ENCODE measurements around the gene PEAR1.

Gene PEAR1

DNA sequence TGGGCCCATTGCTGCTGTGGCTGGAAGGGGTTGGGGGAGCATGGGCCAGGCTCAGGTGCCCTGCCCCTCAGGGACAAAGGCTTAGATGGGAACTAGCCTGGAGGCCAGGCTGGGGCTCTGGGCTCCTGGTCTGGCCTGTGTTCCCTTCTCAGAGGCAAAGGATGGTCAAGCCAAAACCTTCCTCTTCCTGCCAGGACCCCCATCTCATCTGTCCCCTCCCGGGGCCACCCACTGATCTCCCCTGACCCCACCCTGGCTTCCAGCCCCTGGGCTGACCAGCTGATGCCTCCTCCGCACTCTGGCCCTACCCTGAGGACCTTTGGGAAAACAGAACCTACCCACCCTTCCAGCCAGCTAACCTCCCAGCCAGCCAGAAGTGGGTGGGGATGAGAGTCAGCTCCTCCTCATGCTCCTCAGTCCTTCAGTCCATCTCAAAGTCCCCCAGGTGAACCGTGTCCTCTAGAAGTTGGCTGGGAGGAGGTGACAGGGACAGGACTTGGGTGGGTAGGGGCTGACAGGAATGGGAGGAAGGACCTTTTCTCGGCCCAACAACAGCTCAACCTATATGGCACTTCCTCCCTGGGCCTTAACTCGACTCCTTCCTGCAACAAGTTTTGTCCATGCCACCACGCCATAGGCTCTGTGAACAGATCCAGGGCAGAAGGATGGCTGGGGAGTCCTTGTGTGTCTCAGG, 7.5 kb downstream of the PEAR1 start:
- DNase-seq (ENCODE audit: low spot score), result no peak

DNA sequence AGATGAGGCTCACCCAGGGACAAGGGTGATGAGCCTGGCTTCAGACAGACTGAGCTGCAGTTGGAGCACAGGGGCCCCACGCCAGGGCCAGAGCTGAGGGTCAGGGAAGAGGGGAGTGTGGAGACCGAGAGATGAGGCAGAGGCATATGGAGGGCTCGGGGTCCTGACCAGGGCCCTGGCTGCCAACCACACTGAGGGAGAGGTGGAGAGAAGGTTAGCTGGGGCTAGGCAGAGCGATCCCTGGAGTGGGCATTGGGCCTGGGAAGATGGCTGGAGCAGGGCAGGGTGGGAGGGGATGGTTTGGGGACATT, 8.0 kb downstream of the PEAR1 start:
- no peak for DNase-seq (ENCODE audit: low spot score)

DNA sequence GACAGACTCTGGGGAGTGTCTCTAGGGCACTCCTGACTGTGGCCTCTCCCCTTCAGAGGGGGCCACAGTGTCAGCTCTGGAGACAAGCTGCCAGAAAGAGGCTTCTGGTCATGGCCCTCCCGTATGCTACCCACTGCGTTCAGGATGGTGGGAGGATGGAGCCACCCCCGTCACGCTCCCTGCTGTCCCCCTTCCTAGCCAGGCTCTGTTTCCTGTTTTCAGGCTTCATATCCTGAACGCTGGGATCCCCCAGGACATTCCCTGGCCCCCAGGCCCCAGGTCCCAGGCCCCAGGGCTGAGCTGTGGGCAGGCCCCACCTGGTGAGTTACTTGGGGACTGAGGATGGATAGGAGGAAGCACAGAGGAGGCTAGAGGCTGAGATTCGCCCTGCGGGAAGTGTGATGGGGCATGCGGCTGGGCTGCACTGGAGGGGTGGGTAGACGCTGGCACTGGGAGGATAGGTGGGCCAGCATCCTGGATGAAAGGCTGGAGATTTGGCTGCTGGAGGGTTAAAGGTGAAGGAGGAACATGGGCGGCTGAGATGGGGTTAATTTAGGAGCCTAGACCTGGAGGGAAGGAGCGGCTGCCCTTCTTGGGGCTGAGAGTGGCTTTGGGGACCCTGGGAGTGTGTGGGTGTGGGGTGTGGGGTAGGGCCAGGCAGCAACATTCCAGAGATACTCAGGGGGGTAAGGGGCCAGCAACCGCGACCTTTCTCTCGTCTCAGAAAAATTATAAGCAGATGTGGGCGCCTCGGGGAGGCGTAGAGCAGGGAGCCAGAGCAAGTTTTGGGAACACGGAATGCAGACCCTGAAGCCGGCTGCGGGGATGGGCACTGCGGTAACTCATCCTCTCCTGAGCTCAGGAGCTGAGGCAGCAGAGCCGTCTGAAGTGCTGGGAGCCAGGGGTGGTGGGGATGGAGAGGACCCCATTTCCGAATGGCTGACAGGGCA, 8.7 kb downstream of the PEAR1 start:
- DNase-seq (ENCODE audit: low spot score), result no peak

DNA sequence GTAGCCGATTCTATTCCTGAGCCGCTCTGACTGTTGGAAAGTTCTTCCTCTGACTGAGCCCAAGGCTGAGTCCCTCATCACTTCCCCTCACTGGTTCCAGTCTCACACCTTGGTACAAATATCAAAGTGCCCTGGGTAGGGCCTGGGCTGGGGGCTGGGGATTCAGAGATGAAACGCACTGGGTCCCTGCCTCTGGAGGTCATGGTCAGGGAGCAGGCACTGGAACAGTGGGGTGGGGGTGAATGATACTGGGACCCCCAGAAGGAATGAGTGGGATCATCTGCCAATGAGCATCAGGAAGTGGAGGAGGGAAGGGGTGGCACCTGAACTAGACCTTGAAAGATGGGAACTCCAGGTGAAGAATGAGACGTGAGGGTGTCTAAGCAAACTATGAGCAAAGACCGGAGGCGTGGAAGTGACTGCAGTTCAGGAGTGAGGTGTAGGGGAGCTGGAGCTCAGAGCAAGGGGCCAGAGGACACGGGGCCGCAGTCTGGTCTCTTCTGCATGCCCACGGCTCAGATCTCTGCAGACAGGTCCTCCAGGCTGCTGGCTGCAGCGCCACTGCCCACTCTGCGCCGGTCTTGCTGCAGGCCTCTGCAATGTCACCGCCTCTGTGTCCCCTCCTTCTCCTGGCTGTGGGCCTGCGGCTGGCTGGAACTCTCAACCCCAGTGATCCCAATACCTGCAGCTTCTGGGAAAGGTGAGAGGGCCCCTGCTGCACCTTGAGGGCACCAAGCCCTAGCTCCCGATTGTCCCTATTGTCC, 10.0 kb downstream of the PEAR1 start:
- DNase-seq (ENCODE audit: low spot score), result no peak

DNA sequence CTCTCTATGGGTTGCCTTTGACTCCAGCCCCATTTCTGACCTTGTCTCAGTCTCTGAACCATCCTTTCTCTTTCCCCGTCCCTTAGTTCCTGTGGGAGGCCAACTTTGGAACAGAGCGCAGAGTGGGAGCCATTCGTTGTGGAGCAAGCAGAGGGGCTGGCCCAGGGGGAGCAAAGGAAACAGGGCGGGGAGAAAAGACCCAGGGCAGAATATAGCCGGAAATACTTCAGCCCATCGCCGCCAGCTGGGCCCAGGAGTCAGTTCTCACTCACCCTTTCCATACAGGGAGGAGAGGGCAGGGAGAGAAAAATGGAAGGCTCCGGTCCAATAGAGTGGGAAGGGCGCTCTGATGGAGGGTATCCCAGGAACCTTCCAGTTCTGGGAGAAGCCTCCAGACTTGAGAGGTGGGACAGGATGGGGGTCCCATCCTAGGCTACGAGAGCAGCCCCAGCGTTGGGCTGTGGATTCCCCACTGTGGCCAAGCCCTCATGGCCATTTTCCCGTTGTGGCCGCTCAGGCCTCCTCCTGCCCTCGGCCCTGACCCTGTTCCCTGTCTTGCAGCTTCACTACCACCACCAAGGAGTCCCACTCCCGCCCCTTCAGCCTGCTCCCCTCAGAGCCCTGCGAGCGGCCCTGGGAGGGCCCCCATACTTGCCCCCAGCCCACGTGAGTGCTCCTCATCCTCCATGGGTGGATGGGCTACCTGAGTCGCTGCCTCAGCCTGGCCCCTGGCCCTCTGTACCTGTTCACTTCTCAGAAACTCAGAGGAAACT, 10.9 kb downstream of the PEAR1 start:
- no peak for DNase-seq (ENCODE audit: low spot score)

DNA sequence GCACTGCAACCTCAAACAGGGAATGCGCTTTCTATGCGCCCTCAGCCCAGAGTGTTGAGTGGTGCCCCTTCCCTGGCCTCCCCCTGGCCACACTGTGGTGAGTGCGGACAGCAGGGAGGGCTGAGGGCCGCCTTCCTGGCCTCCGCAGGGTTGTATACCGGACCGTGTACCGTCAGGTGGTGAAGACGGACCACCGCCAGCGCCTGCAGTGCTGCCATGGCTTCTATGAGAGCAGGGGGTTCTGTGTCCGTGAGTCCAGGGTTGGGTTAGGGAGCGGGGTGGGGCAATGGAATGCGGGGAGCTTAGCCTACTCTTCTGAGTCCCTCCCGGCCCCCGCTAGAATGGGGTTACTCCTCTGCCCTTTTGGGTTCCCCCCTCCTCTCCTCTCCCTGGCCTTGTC, 11.7 kb downstream of the PEAR1 start:
- no peak for DNase-seq (ENCODE audit: low spot score)

DNA sequence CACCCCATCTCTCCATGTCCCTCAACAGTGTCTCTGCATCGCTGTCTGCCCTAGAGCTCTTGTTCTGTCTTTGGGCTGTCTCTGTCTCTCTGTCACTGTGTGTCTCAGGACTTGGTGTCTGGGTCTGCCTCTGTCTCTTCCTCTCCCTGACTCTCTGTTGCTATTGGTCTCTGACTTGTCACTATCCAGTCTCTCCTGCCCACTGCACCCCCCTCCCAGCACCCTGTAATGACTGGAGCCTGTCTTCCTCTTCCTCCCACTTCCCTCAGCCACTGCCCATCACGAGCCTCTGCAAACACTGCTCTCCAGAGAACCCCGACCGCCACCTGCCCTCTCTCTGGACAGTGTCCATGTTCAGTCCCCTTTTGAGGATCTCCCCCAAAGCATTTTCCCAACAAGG, 12.1 kb downstream of the PEAR1 start:
- no peak for DNase-seq (ENCODE audit: low spot score)

DNA sequence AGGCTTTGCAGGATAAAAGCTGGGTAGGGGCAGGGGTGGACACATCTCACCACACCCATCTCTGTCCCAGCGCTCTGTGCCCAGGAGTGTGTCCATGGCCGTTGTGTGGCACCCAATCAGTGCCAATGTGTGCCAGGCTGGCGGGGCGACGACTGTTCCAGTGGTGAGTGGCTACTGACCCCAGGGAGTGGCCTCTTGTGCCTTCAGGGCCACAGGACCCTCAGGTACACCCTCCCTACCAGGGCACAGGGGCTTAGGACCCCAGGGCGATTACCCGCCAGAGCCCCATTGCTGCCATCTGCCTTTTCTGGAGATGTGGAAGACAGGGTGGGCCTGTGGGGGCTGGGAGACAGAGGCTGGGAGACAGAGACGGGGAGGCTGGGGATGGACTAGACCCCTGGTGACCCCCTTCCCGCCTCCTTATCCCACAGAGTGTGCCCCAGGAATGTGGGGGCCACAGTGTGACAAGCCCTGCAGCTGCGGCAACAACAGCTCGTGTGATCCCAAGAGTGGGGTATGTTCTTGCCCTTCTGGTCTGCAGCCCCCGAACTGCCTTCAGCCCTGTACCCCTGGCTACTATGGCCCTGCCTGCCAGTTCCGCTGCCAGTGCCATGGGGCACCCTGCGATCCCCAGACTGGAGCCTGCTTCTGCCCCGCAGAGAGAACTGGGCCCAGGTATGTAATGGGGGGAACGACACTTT, 12.8 kb downstream of the PEAR1 start:
- no peak for DNase-seq (ENCODE audit: low spot score)

DNA sequence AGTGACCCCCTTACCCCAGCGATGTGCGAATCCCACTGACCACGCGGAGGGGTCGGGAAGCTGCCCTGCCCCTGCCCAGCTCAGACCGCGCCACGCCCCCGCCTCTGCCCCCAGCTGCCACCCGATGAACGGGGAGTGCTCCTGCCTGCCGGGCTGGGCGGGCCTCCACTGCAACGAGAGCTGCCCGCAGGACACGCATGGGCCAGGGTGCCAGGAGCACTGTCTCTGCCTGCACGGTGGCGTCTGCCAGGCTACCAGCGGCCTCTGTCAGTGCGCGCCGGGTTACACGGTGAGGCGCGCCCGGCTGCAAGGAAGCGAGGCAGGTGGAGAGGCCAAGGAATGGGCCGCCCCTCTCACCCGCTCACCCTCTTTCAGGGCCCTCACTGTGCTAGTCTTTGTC, 15.0 kb downstream of the PEAR1 start:
- no peak for DNase-seq (ENCODE audit: low spot score)

DNA sequence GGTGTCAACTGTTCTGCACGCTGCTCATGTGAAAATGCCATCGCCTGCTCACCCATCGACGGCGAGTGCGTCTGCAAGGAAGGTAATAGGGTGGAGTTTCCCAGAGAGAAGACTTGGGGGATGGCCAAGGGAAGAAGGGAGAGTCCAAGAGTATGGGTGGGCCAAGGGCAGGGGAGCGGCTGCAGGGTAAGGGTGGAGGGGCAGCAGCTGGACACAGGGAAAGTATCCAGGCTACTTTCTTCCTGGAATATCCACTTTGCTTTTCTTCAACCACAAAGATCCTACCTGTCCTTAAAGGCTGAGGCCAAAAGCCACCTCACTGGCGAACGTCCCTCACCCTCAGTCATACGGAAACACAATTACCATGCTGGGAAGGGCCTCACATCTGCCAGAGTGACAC, 15.4 kb downstream of the PEAR1 start:
- no peak for DNase-seq (ENCODE audit: low spot score)

DNA sequence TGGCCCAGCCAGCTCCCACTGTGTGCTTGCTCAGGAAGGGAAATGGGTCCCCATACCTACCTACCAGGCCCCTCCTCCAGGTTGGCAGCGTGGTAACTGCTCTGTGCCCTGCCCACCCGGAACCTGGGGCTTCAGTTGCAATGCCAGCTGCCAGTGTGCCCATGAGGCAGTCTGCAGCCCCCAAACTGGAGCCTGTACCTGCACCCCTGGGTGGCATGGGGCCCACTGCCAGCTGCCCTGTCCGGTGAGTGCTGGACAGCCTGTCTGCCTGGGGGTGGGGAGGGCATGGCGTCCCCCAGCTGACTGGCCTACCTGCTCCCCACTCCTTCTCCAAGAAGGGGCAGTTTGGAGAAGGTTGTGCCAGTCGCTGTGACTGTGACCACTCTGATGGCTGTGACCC, 16.2 kb downstream of the PEAR1 start:
- DNase-seq (ENCODE audit: low spot score), result no peak

DNA sequence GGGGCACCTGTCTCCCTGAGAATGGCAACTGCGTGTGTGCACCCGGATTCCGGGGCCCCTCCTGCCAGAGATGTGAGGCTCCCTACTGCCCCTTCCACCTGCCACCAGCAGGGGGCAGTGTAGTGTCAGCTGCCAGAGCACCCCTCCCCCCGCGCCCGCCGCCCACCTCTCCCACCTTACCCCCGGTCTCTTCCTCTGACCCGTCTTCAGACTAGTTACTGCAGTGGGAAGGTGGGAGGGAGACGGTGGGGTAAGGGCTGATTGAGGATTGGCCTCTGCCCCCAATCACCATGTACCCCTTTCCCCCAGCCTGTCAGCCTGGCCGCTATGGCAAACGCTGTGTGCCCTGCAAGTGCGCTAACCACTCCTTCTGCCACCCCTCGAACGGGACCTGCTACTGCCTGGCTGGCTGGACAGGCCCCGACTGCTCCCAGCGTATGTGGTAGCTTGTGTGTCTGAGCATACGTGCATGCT, 16.8 kb downstream of the PEAR1 start:
- DNase-seq (ENCODE audit: low spot score), result peak; percentile 41

DNA sequence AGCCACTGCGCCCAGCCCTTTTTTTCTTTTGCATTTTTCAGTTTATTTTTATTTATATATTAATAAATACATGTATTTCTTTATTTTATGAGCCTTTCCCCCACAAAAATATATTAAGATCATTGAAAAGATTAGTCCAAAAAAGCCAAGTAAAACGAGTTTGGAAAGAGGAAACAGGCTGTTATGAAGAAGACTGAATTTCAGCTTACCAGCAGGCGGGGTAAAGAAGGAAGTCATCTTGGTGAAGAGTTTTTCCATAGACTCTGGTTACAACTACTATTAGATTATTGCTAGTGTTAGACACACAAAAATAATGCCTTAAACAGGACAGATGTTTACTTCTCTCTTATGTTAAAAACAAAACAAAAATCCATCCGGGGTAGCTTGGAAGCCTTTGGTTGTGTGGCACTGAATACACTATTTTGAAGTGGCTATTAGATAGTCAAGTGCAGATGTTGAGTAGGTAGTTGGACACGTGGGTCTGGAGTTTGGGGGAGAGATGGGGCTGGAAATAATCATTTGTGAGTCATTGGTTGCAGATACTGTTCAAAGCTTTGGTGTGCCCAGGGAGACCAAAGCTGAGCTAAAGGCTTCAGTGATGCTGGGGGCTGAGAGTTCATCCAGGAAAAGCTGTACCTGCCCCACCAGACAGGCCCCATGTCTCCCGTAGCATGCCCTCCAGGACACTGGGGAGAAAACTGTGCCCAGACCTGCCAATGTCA, 18.2 kb downstream of the PEAR1 start:
- DNase-seq (ENCODE audit: low spot score), result no peak

DNA sequence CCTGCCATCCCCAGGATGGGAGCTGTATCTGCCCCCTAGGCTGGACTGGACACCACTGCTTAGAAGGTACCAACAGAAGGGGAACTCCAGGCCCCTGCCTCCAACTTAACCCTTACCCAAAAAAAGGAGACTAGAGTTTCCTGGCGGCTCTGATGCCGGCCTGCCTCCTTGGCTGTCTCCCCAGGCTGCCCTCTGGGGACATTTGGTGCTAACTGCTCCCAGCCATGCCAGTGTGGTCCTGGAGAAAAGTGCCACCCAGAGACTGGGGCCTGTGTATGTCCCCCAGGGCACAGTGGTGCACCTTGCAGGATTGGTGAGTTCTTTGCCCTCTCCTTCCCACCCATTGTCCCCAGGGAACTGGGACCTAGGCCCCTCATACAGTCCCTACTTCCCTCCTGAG, 18.8 kb downstream of the PEAR1 start:
- no peak for DNase-seq (ENCODE audit: low spot score)

DNA sequence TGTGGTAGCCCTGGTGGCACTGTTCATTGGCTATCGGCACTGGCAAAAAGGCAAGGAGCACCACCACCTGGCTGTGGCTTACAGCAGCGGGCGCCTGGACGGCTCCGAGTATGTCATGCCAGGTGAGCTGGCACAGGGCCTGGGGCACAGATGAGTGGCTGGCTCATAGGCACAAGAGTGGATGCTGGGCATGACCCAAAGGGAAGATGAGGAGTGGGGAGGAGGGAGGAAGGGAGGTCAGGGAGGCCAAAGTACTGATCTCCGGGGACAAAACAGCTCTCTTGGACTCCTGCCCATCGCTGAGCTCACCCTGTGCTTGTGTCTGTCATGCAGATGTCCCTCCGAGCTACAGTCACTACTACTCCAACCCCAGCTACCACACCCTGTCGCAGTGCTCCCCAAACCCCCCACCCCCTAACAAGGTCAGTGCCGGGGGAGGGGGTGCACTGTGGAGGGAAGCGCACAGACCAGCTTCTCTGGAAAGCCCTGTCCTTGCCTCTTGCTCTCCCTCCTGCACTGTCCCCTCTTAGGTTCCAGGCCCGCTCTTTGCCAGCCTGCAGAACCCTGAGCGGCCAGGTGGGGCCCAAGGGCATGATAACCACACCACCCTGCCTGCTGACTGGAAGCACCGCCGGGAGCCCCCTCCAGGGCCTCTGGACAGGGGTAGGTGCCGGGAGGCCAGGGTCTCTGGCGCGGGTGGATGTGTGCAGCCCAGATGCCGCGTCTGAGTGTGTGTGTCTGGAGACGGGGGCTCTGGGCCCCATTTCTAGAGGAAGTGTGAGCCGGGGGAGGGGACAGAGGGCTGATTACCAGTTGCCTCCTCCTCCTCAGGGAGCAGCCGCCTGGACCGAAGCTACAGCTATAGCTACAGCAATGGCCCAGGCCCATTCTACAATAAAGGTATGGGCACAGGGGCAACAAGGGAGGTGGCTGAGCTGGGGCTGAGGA, 19.6 kb downstream of the PEAR1 start:
- no peak for DNase-seq (ENCODE audit: low spot score)

DNA sequence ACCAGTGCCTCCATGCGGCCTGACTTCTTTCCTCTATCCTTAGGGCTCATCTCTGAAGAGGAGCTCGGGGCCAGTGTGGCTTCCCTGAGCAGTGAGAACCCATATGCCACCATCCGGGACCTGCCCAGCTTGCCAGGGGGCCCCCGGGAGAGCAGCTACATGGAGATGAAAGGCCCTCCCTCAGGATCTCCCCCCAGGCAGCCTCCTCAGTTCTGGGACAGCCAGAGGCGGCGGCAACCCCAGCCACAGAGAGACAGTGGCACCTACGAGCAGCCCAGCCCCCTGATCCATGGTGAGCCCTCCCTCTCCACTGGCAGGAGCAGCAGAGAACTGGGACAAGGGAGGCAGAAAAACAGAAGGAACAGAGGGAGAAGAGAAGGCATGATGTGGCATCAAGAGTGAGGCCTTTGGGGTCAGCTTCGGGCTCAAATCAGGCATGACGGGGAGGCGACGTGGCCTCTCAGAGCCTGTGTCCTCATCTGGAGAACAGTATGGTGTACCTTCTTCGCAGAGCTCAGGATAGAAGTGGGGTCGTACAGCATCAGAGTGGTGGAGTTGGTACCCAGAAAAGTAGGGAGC, 20.4 kb downstream of the PEAR1 start:
- no peak for DNase-seq (ENCODE audit: low spot score)

DNA sequence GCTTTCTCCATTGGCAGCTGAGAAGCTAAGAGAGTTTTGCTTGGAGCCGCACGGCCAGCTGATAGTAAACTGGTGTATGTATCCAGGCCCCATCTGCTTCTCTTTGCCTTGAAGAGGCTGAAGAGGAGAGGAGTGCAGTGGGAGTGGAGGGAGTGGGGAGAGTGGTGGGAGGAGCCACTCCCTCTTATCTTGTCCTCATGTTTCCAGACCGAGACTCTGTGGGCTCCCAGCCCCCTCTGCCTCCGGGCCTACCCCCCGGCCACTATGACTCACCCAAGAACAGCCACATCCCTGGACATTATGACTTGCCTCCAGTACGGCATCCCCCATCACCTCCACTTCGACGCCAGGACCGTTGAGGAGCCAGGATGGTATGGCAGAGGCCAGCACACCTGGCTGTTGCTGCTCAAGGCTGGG, 20.9 kb downstream of the PEAR1 start:
- no peak for DNase-seq (ENCODE audit: low spot score)

DNA sequence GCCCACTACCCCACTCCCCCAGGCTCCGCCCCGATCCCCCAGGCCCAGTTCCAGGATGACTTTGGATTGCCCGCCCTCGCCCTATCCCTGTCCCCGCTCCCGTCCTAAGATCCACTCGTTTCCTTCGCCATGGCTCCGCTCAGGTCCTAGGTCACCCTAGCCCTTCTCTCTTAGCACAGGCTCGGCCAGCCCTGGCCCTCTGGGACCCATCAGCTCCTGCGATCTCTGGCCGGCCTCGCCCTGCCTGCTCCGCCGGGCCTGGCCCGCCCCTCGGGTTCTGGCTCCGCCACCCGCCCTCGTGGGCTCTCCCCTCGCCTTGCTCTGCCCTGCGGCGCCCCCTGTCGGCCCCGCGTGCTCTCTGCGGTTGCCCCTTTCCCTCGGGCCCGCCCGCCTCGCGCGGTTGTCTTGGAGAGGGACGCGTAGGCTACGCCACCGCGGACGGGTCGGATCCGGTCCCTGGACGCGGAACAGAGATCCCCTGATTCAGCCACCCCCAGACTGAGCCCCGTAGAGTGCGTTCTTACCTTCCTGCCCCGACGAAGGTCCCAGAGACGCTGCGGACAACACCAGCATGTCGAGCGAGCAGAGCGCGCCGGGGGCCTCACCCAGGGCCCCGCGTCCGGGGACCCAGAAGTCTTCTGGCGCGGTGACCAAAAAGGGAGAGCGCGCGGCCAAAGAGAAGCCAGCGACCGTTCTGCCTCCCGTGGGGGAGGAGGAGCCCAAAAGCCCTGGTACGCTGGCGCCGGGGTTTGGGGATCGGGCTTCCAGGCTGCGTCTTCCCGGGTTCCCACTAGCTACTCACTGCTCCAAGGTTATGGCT, 26.9 kb downstream of the PEAR1 start, which contains the start of gene LRRC71:
TSS of gene LRRC71 (plus strand) at position 400 of the 820 bp plus-strand sequence. CDS start at position 572, 172 bp downstream.
- DNase-seq (ENCODE audit: low spot score), result peak; percentile 37
